ENCODE measurements around the gene LHFPL6.

The LHFPL6 gene

GRCh38 chr13:39381456-39381855, 221.5 kb downstream of the LHFPL6 start:
- no peak for DNase-seq (ENCODE audit: low spot score)

- DNase-seq (ENCODE audit: low spot score) = no peak
Observed at GRCh38 chr13:39379667-39380655, 223.0 kb downstream of the LHFPL6 start.

GRCh38 chr13:39379118-39379517, 223.9 kb downstream of the LHFPL6 start:
- no peak for DNase-seq (ENCODE audit: low spot score)

- no peak for DNase-seq (ENCODE audit: low spot score)
Observed at GRCh38 chr13:39378306-39378705, 224.7 kb downstream of the LHFPL6 start.

- no peak for DNase-seq (ENCODE audit: low spot score)
Observed at GRCh38 chr13:39377699-39378098, 225.3 kb downstream of the LHFPL6 start.

- no peak for DNase-seq (ENCODE audit: low spot score)
Observed at GRCh38 chr13:39376076-39376475, 226.9 kb downstream of the LHFPL6 start.

- no peak for DNase-seq (ENCODE audit: low spot score)
Observed at GRCh38 chr13:39375601-39376000, 227.4 kb downstream of the LHFPL6 start.

GRCh38 chr13:39374741-39375189, 228.2 kb downstream of the LHFPL6 start:
- no peak for DNase-seq (ENCODE audit: low spot score)

- no peak for DNase-seq (ENCODE audit: low spot score)
Observed at GRCh38 chr13:39373145-39373544, 229.8 kb downstream of the LHFPL6 start.

- DNase-seq (ENCODE audit: low spot score) = no peak
Observed at GRCh38 chr13:39371706-39372105, 231.3 kb downstream of the LHFPL6 start.

GRCh38 chr13:39370554-39370953, 232.4 kb downstream of the LHFPL6 start:
- no peak for DNase-seq (ENCODE audit: low spot score)

GRCh38 chr13:39370048-39370447, 232.9 kb downstream of the LHFPL6 start:
- no peak for DNase-seq (ENCODE audit: low spot score)

GRCh38 chr13:39369161-39369890, 233.7 kb downstream of the LHFPL6 start:
- no peak for DNase-seq (ENCODE audit: low spot score)

GRCh38 chr13:39365879-39366278, 237.1 kb downstream of the LHFPL6 start:
- DNase-seq (ENCODE audit: low spot score) = no peak

- DNase-seq (ENCODE audit: low spot score) = no peak
Observed at GRCh38 chr13:39364947-39365468, 238.0 kb downstream of the LHFPL6 start.

- DNase-seq (ENCODE audit: low spot score) = no peak
Observed at GRCh38 chr13:39363382-39363772, 239.6 kb downstream of the LHFPL6 start.

GRCh38 chr13:39362652-39363381, 240.2 kb downstream of the LHFPL6 start:
- DNase-seq (ENCODE audit: low spot score) = no peak

GRCh38 chr13:39353988-39354387, 249.0 kb downstream of the LHFPL6 start:
- no peak for DNase-seq (ENCODE audit: low spot score)

- no peak for DNase-seq (ENCODE audit: low spot score)
Observed at GRCh38 chr13:39350461-39350881, 252.5 kb downstream of the LHFPL6 start.

- DNase-seq (ENCODE audit: low spot score) = no peak
Observed at GRCh38 chr13:39349391-39349960, 253.5 kb downstream of the LHFPL6 start.
